HepG2 (cell line): ENCODE results near the gene TMEM236. TPM values are rescaled to one million over a fixed set of nuclear protein-coding genes. Genes with fewer than 3 reads are reported as not detected.

Experiments used
- BRD4 ChIP-seq: sonication (generic); formaldehyde crosslinking; IDR thresholded peaks from 2 replicates; pipeline ENCODE4 v1.4.0; 2020; ENCODE audit warnings: missing genetic modification reagents
- HCFC1 ChIP-seq: fragments of 150-350 bp; IDR thresholded peaks from 2 replicates; pipeline ENCODE4 v1.6.1; 2014; ENCODE audit warnings: low read depth, low read length
- HNRNPLL ChIP-seq: fragments of 200-400 bp; formaldehyde crosslinking; IDR thresholded peaks from 2 replicates; pipeline ENCODE4 v1.6.1; 2017; ENCODE audit warnings: mild to moderate bottlenecking, low read depth, low read length; ENCODE audit not compliant: poor library complexity, severe bottlenecking
- HOXD1 ChIP-seq: sonication (generic); formaldehyde crosslinking; IDR thresholded peaks from 2 replicates; pipeline ENCODE4 v1.5.0; 2020; ENCODE audit warnings: missing genetic modification reagents
- KDM6A ChIP-seq: IDR thresholded peaks from 2 replicates; pipeline ENCODE4 v1.6.1; 2016; ENCODE audit warnings: low read depth
- NAIF1 ChIP-seq: sonication (generic); formaldehyde crosslinking; IDR thresholded peaks from 2 replicates; pipeline ENCODE4 v1.5.0; 2020; ENCODE audit warnings: mild to moderate bottlenecking, missing genetic modification reagents, borderline replicate concordance
- NFKBIZ ChIP-seq: IDR thresholded peaks from 2 replicates; pipeline ENCODE4 v1.6.1; 2018; ENCODE audit warnings: missing genetic modification reagents, missing compliant biosample characterization
- NR2F2 ChIP-seq: IDR thresholded peaks from 2 replicates; pipeline ENCODE4 v1.6.1; 2012; ENCODE audit warnings: low read depth, inconsistent platforms, borderline replicate concordance
- SMC3 ChIP-seq: IDR thresholded peaks from 2 replicates; pipeline ENCODE4 v1.6.1; 2011; ENCODE audit warnings: low read length, improper control_type of control experiment
- SUZ12 ChIP-seq: fragments of 150-350 bp; IDR thresholded peaks from 2 replicates; pipeline ENCODE4 v1.6.1; 2014; ENCODE audit warnings: low read depth, low read length
- ZNF180 ChIP-seq: sonication (generic); formaldehyde crosslinking; IDR thresholded peaks from 2 replicates; pipeline ENCODE4 v1.4.0; 2020; ENCODE audit warnings: low read depth, missing genetic modification reagents, borderline replicate concordance
- ZNF530 ChIP-seq: sonication (generic); formaldehyde crosslinking; IDR thresholded peaks from 2 replicates; pipeline ENCODE4 v1.5.0; 2020; ENCODE audit warnings: low read depth, mild to moderate bottlenecking, missing genetic modification reagents
- ZNF569 ChIP-seq: sonication (generic); formaldehyde crosslinking; IDR thresholded peaks from 2 replicates; pipeline ENCODE4 v1.5.0; 2020; ENCODE audit warnings: mild to moderate bottlenecking, missing genetic modification reagents, moderate library complexity, borderline replicate concordance
- ZNF616 ChIP-seq: sonication (generic); formaldehyde crosslinking; IDR thresholded peaks from 2 replicates; pipeline ENCODE4 v1.5.0; 2020; ENCODE audit warnings: low read depth, mild to moderate bottlenecking, missing genetic modification reagents
- ZNF761 ChIP-seq: sonication (generic); formaldehyde crosslinking; conservative IDR thresholded peaks from 2 replicates; pipeline ENCODE4 v1.4.0; 2020; ENCODE audit warnings: mild to moderate bottlenecking, missing genetic modification reagents
- ZSCAN20 ChIP-seq: sonication (generic); formaldehyde crosslinking; IDR thresholded peaks from 2 replicates; pipeline ENCODE4 v1.4.0; 2020; ENCODE audit warnings: missing genetic modification reagents, mild to moderate bottlenecking, borderline replicate concordance
- polyA plus RNA-seq, 8 experiments: library from polyadenylated mRNA; depleted of rRNA in 3 of 8; stranded (reverse) in 7 of 8; unstranded in 1 of 8; fragments of >200 nt; fragmentation: Illumina TruSeq in 4 of 8; extraction: Trizol in 4 of 8; gene quantifications; 2 replicates each; pipeline versions ENCODE4 v1.2.1 to v1.2.3, GENCODE V29; 2011 to 2016; ENCODE audit warnings: low read depth in 4 of 8, missing spikeins in 1 of 8, mixed read lengths in 1 of 8; ENCODE audit not compliant: insufficient read depth in 1 of 8
- total RNA-seq, 5 experiments: library from RNA; depleted of rRNA; stranded (reverse); fragments of >200 nt; fragmentation: Illumina TruSeq; extraction: Trizol; gene quantifications; 2 replicates each; pipeline ENCODE4 v1.2.3, GENCODE V29; 2016; ENCODE audit warnings: low read depth in 1 of 5
- TF ChIP-seq, protein P1 (sequence below): sonication (generic); formaldehyde crosslinking; IDR thresholded peaks from 2 replicates; pipeline ENCODE4 v1.8.0; 2022; ENCODE audit warnings: missing genetic modification reagents, mild to moderate bottlenecking, inconsistent platforms, borderline replicate concordance
- TF ChIP-seq, protein P2 (sequence below): IDR thresholded peaks from 2 replicates; pipeline ENCODE4 v1.6.1; 2012; ENCODE audit warnings: low read depth, low read length, improper control_type of control experiment
- TF ChIP-seq, protein P3 (sequence below): sonication (generic); formaldehyde crosslinking; IDR thresholded peaks from 2 replicates; pipeline ENCODE4 v1.4.0; 2020; ENCODE audit warnings: missing genetic modification reagents, borderline replicate concordance
- TF ChIP-seq, protein P4 (sequence below): sonication (generic); formaldehyde crosslinking; IDR thresholded peaks from 2 replicates; pipeline ENCODE4 v1.5.1; 2020; ENCODE audit warnings: mild to moderate bottlenecking, missing genetic modification reagents, borderline replicate concordance

TMEM236 gene
- total and polyA plus RNA-seq, 2 of the 13 experiments (the other 11 are each of a cell fraction or from before 2014, with no cell fraction given) = 0.04 to 0.08 TPM

DNA sequence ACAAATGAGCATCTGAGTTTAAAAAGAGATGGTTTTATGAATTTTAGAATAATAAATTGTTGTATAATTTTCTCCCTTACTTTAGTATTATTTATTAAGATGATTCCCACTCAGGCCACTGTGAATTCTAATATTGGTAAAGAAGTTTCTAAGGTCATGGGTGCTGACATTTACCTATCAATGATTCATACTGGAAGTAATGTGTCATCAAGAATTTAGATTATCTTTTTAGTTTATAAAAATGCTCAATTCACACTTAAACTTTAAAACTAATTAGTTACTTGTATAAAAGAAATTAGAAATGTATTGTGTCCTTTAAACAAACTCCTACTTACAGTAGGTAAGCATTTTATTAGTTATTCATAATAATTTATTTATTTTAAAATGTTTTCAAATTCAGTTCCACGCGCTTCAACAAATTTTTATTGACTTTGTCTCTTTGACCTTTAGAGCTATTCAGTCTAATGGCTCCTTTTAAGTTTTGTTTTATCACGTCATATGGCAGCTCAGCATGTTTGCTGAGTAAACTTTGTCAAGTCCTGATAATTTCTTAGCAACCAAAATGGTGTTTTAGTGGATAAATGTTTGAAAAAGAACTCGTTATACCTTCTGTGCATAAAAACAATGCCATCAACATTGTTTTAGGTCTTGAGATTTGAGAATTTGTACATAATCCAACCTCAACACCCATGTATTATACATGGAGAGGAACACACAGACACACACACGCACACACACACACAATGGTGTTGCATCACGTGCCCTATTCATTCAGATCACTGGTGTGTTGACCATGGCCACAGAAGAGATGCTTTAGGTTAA, 42.0 kb downstream of the TMEM236 start (continued):
- TF ChIP-seq, protein P1, sequence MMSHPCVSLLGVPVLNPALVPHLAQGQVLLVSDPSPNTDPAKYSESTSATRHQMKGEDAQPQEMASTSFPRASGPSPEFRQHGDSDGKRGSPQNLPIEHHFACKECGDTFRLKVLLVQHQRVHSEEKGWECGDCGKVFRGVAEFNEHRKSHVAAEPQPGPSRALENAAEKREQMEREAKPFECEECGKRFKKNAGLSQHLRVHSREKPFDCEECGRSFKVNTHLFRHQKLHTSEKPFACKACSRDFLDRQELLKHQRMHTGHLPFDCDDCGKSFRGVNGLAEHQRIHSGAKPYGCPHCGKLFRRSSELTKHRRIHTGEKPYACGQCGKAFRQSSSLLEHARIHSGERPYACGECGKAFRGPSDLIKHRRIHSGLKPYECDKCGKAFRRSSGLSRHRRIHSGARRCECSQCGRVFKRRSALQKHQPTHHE (CRISPR knock-in tag) = no peak
- TF ChIP-seq HOXD1 (CRISPR knock-in tag) (no peak), NR2F2 (peak; percentile 87), HCFC1 (no peak), NAIF1 (CRISPR knock-in tag) (no peak), SMC3 (no peak), ZNF530 (no peak), ZSCAN20 (CRISPR knock-in tag) (no peak), HNRNPLL (no peak), ZNF569 (CRISPR knock-in tag) (no peak), NFKBIZ (CRISPR knock-in tag) (no peak), SUZ12 (no peak), ZNF761 (CRISPR knock-in tag) (no peak), KDM6A (CRISPR knock-in tag) (no peak), ZNF616 (CRISPR knock-in tag) (no peak), ZNF180 (no peak), BRD4 (CRISPR knock-in tag) (no peak)
- TF ChIP-seq, protein P2, sequence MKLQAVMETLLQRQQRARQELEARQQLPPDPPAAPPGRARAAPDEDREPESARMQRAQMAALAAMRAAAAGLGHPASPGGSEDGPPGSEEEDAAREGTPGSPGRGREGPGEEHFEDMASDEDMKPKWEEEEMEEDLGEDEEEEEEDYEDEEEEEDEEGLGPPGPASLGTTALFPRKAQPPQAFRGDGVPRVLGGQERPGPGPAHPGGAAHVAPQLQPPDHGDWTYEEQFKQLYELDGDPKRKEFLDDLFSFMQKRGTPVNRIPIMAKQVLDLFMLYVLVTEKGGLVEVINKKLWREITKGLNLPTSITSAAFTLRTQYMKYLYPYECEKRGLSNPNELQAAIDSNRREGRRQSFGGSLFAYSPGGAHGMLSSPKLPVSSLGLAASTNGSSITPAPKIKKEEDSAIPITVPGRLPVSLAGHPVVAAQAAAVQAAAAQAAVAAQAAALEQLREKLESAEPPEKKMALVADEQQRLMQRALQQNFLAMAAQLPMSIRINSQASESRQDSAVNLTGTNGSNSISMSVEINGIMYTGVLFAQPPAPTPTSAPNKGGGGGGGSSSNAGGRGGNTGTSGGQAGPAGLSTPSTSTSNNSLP = no peak
- TF ChIP-seq, protein P3, sequence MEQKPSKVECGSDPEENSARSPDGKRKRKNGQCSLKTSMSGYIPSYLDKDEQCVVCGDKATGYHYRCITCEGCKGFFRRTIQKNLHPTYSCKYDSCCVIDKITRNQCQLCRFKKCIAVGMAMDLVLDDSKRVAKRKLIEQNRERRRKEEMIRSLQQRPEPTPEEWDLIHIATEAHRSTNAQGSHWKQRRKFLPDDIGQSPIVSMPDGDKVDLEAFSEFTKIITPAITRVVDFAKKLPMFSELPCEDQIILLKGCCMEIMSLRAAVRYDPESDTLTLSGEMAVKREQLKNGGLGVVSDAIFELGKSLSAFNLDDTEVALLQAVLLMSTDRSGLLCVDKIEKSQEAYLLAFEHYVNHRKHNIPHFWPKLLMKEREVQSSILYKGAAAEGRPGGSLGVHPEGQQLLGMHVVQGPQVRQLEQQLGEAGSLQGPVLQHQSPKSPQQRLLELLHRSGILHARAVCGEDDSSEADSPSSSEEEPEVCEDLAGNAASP (CRISPR knock-in tag) = no peak
- TF ChIP-seq, protein P4, sequence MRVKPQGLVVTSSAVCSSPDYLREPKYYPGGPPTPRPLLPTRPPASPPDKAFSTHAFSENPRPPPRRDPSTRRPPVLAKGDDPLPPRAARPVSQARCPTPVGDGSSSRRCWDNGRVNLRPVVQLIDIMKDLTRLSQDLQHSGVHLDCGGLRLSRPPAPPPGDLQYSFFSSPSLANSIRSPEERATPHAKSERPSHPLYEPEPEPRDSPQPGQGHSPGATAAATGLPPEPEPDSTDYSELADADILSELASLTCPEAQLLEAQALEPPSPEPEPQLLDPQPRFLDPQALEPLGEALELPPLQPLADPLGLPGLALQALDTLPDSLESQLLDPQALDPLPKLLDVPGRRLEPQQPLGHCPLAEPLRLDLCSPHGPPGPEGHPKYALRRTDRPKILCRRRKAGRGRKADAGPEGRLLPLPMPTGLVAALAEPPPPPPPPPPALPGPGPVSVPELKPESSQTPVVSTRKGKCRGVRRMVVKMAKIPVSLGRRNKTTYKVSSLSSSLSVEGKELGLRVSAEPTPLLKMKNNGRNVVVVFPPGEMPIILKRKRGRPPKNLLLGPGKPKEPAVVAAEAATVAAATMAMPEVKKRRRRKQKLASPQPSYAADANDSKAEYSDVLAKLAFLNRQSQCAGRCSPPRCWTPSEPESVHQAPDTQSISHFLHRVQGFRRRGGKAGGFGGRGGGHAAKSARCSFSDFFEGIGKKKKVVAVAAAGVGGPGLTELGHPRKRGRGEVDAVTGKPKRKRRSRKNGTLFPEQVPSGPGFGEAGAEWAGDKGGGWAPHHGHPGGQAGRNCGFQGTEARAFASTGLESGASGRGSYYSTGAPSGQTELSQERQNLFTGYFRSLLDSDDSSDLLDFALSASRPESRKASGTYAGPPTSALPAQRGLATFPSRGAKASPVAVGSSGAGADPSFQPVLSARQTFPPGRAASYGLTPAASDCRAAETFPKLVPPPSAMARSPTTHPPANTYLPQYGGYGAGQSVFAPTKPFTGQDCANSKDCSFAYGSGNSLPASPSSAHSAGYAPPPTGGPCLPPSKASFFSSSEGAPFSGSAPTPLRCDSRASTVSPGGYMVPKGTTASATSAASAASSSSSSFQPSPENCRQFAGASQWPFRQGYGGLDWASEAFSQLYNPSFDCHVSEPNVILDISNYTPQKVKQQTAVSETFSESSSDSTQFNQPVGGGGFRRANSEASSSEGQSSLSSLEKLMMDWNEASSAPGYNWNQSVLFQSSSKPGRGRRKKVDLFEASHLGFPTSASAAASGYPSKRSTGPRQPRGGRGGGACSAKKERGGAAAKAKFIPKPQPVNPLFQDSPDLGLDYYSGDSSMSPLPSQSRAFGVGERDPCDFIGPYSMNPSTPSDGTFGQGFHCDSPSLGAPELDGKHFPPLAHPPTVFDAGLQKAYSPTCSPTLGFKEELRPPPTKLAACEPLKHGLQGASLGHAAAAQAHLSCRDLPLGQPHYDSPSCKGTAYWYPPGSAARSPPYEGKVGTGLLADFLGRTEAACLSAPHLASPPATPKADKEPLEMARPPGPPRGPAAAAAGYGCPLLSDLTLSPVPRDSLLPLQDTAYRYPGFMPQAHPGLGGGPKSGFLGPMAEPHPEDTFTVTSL = peak; percentile 28; the same call in 1 of the 2 replicates
